ENCODE results near the gene CRIP3. TPM values are rescaled to one million over a fixed set of nuclear protein-coding genes. Genes with fewer than 3 reads are reported as not detected.

The CRIP3 gene
- polyA plus RNA-seq, 3 donors, result 1.2 to 12.8 (median 1.6) TPM

GRCh38 chr6:43284991-43285781 lies 23.4 kb downstream of the CRIP3 start:
- 7% methylated on average over 67 of the region's 83 CpGs for WGBS (ENCODE audit: insufficient coverage)
- Histone ChIP-seq H3K79me2 (ENCODE audit: insufficient read depth, low read length) (no peaks in the 10 kb centered on the region), H3K9ac (ENCODE audit: insufficient read depth, low read length, poor library complexity, severe bottlenecking) (no peak overlapping the region), H3K4me3 (replicated peaks in 1 of 3; ENCODE audit: low read depth in 2 of 3, low read length in 3 of 3) (no peak overlapping the region), H4K20me1 (ENCODE audit: insufficient read depth, low read length) (no peaks in the 10 kb centered on the region), H3K9me3 (replicated peaks in 1 of 2; ENCODE audit: control insufficient read depth in 1 of 2, insufficient read depth in 1 of 2, low read length in 2 of 2) (no peaks in the 10 kb centered on the region), H3K36me3 (replicated peaks in 1 of 2; ENCODE audit: control insufficient read depth in 1 of 2, insufficient read depth in 2 of 2, low read length in 2 of 2) (no peaks in the 10 kb centered on the region), H3K4me2 (replicated peaks; ENCODE audit: extremely low read depth, low read length, poor library complexity, severe bottlenecking) (no peak overlapping the region), H2AFZ (ENCODE audit: insufficient read depth, low read depth, low read length, poor library complexity, severe bottlenecking) (no peak overlapping the region), H3K27ac (ENCODE audit: low read depth in 1 of 2, low read length in 2 of 2) (no peak overlapping the region), H3K27me3 (ENCODE audit: control insufficient read depth in 2 of 2, insufficient read depth in 2 of 2, low read length in 2 of 2) (peaks cover 0 to 38% of the 10 kb centered on the region in 2 donors), H3K4me1 (ENCODE audit: control insufficient read depth in 1 of 2, insufficient read depth in 2 of 2, low read length in 2 of 2) (no peaks in the 10 kb centered on the region)
- peaks cover 32 to 51% (median 39%) of the 10 kb centered on the region in 3 donors for H3K27me3 Mint-ChIP-seq (ENCODE audit: low read depth in 3 of 3)
- intact Hi-C loops (cut with micrococcal nuclease), result no loop called here
- H3K4me1 Mint-ChIP-seq, result peaks cover 2% of the 10 kb centered on the region
- peaks cover 0 to 4% (median 0%) of the 10 kb centered on the region in 7 donors for H3K9me3 Mint-ChIP-seq
- H3K27ac Mint-ChIP-seq, result no peak overlapping the region
- H3K4me3 Mint-ChIP-seq, result peak overlapping the region in 1 of 2 donors; percentile 80
- no peak for DNase-seq
- TF ChIP-seq CTCF (IDR thresholded peaks at IDR 0.05), result no peak
- no peaks in the 10 kb centered on the region for H3K36me3 Mint-ChIP-seq

GRCh38 chr6:43283905-43284304 lies 24.7 kb downstream of the CRIP3 start:
- Histone ChIP-seq H3K4me2 (replicated peaks; ENCODE audit: extremely low read depth, low read length, poor library complexity, severe bottlenecking) (no peak overlapping the region), H2AFZ (ENCODE audit: insufficient read depth, low read depth, low read length, poor library complexity, severe bottlenecking) (no peak overlapping the region), H3K79me2 (ENCODE audit: insufficient read depth, low read length) (no peaks in the 10 kb centered on the region), H3K36me3 (replicated peaks in 1 of 2; ENCODE audit: control insufficient read depth in 1 of 2, insufficient read depth in 2 of 2, low read length in 2 of 2) (no peaks in the 10 kb centered on the region), H3K9me3 (replicated peaks in 1 of 2; ENCODE audit: control insufficient read depth in 1 of 2, insufficient read depth in 1 of 2, low read length in 2 of 2) (no peaks in the 10 kb centered on the region), H3K4me3 (replicated peaks in 1 of 3; ENCODE audit: low read depth in 2 of 3, low read length in 3 of 3) (no peak overlapping the region), H3K4me1 (ENCODE audit: control insufficient read depth in 1 of 2, insufficient read depth in 2 of 2, low read length in 2 of 2) (no peaks in the 10 kb centered on the region), H3K27ac (ENCODE audit: low read depth in 1 of 2, low read length in 2 of 2) (no peak overlapping the region), H3K9ac (ENCODE audit: insufficient read depth, low read length, poor library complexity, severe bottlenecking) (no peak overlapping the region), H4K20me1 (ENCODE audit: insufficient read depth, low read length) (no peaks in the 10 kb centered on the region), H3K27me3 (ENCODE audit: control insufficient read depth in 2 of 2, insufficient read depth in 2 of 2, low read length in 2 of 2) (peaks cover 0 to 43% of the 10 kb centered on the region in 2 donors)
- WGBS (ENCODE audit: insufficient coverage), result 93% methylated on average over 21 of the region's 27 CpGs
- no peak for TF ChIP-seq CTCF (IDR thresholded peaks at IDR 0.05)
- no peak for DNase-seq
- peaks cover 0 to 4% (median 0%) of the 10 kb centered on the region in 7 donors for H3K9me3 Mint-ChIP-seq
- H3K4me3 Mint-ChIP-seq, result peak overlapping the region in 1 of 2 donors; percentile 7
- peaks cover 38 to 62% (median 46%) of the 10 kb centered on the region in 3 donors for H3K27me3 Mint-ChIP-seq (ENCODE audit: low read depth in 3 of 3)
- intact Hi-C loops (cut with micrococcal nuclease), result no loop called here
- no peak overlapping the region for H3K27ac Mint-ChIP-seq
- H3K36me3 Mint-ChIP-seq, result no peaks in the 10 kb centered on the region
- H3K4me1 Mint-ChIP-seq, result peaks cover 2% of the 10 kb centered on the region

Measured in CD14-positive monocyte (primary cell).